ENCODE results near the gene PIGU. TPM values are rescaled to one million over a fixed set of nuclear protein-coding genes. Genes with fewer than 3 reads are reported as not detected.
A peak's percentile ranks its signal among the peaks of the same experiment; 100 is the strongest.

PIGU gene
- total RNA-seq, 2 experiments from 2014 or later, result 16.6 to 27.9 TPM

- CTCF ChIA-PET (ENCODE audit: unreplicated experiment), result no interaction called here
- no TSS peak for BruUV-seq (replicated peaks)
- peaks cover 6% of the 10 kb centered on the region for H3K4me1 ChIP-seq (ENCODE audit: insufficient read depth, low read length, poor library complexity, severe bottlenecking)
- H3K27ac ChIP-seq (ENCODE audit: low read depth, low read length, poor library complexity, severe bottlenecking), result no peak overlapping the region
- no peak overlapping the region for H2AFZ ChIP-seq (ENCODE audit: low read length)
- intact Hi-C loops (cut with micrococcal nuclease; ENCODE audit: unreplicated experiment), result no loop called here
- no peak for TF ChIP-seq CTCF (conservative IDR thresholded peaks at IDR 0.05; ENCODE audit: low read length)
- no peak for TF ChIP-seq EZH2phosphoT487 (IDR thresholded peaks at IDR 0.05; ENCODE audit: borderline replicate concordance, low read depth, low read length)
- H3K79me2 ChIP-seq (ENCODE audit: insufficient read depth, low read depth, low read length), result no peaks in the 10 kb centered on the region
- POLR2A ChIA-PET, result interaction anchor here (0.6 to 1.5 kb wide), 2 partner anchors 44 to 111 kb away, joined by 3 to 4 read pairs; no protein-coding TSS in a partner anchor
- 0 out of 2 replicates have a peak, but pooled peaks cover 7% of the 10 kb centered on the region for H3K36me3 ChIP-seq (ENCODE audit: insufficient read depth, low read length)
- DNase-seq (ENCODE audit: low spot score), result no peak
- no peak overlapping the region for H3K4me2 ChIP-seq (ENCODE audit: low read length)
- no peaks in the 10 kb centered on the region for H3K9me2 ChIP-seq (ENCODE audit: insufficient read depth, low read length)
- no peak overlapping the region for H3K4me3 ChIP-seq (ENCODE audit: low read depth, low read length, poor library complexity, severe bottlenecking)
- H4K20me1 ChIP-seq (ENCODE audit: insufficient read depth, low read length), result no peaks in the 10 kb centered on the region
- H3K9me3 ChIP-seq (ENCODE audit: low read length), result no peaks in the 10 kb centered on the region
Measured at GRCh38 chr20:34713194-34713943, 36.5 kb upstream of the PIGU start.

GRCh38 chr20:34712525-34713192, 35.8 kb upstream of the PIGU start:
- no peak for DNase-seq (ENCODE audit: low spot score)
- Histone ChIP-seq H3K9me3 (ENCODE audit: low read length) (no peaks in the 10 kb centered on the region), H3K9me2 (ENCODE audit: insufficient read depth, low read length) (no peaks in the 10 kb centered on the region), H3K4me2 (ENCODE audit: low read length) (no peak overlapping the region), H3K4me3 (ENCODE audit: low read depth, low read length, poor library complexity, severe bottlenecking) (no peak overlapping the region), H3K27ac (ENCODE audit: low read depth, low read length, poor library complexity, severe bottlenecking) (no peak overlapping the region), H3K36me3 (ENCODE audit: insufficient read depth, low read length) (0 out of 2 replicates have a peak, but pooled peaks cover 4% of the 10 kb centered on the region), H2AFZ (ENCODE audit: low read length) (no peak overlapping the region), H3K79me2 (ENCODE audit: insufficient read depth, low read depth, low read length) (no peaks in the 10 kb centered on the region), H3K4me1 (ENCODE audit: insufficient read depth, low read length, poor library complexity, severe bottlenecking) (peaks cover 6% of the 10 kb centered on the region), H4K20me1 (ENCODE audit: insufficient read depth, low read length) (no peaks in the 10 kb centered on the region)
- TF ChIP-seq CTCF (conservative IDR thresholded peaks at IDR 0.05; ENCODE audit: low read length) (no peak), EZH2phosphoT487 (IDR thresholded peaks at IDR 0.05; ENCODE audit: borderline replicate concordance, low read depth, low read length) (no peak)
- ChIA-PET POLR2A (interaction anchor here (1.5 kb wide), 1 partner anchor 43 kb away, joined by 4 read pairs; no protein-coding TSS in a partner anchor), CTCF (ENCODE audit: unreplicated experiment) (no interaction called here)
- intact Hi-C loops (cut with micrococcal nuclease; ENCODE audit: unreplicated experiment), result no loop called here
- TSS peak; percentile 59 for BruUV-seq (replicated peaks)

Data from OCI-LY7 (cell line).